SU-DHL-6 (cell line): ENCODE measurements around the gene VWA2.

ENCODE experiments used
- H2AFZ ChIP-seq: fragments of 200-600 bp; sonication (generic); 2 replicates; pipeline ENCODE4 v1.6.1; 2014; ENCODE audit warnings: low read depth, mild to moderate bottlenecking, moderate library complexity, mixed read lengths, antibody characterized with exemption, low read length; ENCODE audit not compliant: severe bottlenecking
- H3F3A ChIP-seq: fragments of 200-600 bp; shearing (Covaris generic); 2 replicates; pipeline ENCODE4 v1.6.0; 2016; ENCODE audit warnings: antibody characterized with exemption, mild to moderate bottlenecking; ENCODE audit not compliant: insufficient read depth
- H3K27ac ChIP-seq: fragments of 200-600 bp; sonication (generic); 2 replicates; pipeline ENCODE4 v1.5.1; 2016; ENCODE audit warnings: low read depth, mild to moderate bottlenecking, low read length, moderate library complexity, mixed read lengths
- H3K27me3 ChIP-seq: fragments of 200-600 bp; sonication (generic), shearing (Covaris generic); 2 replicates; pipeline ENCODE4 v1.6.0; 2014; ENCODE audit warnings: mild to moderate bottlenecking, low read length
- H3K36me3 ChIP-seq: fragments of 200-600 bp; sonication (generic); 2 replicates; pipeline ENCODE4 v1.6.1; 2014; ENCODE audit warnings: mild to moderate bottlenecking, low read length, mixed read lengths
- H3K4me2 ChIP-seq: fragments of 300-600, 200-600 bp; shearing (Covaris generic), sonication (generic); 2 replicates; pipeline ENCODE4 v1.6.0; 2014; ENCODE audit warnings: low read length, low read depth, mild to moderate bottlenecking; ENCODE audit not compliant: poor library complexity, severe bottlenecking
- H3K4me3 ChIP-seq: fragments of 200-600 bp; sonication (generic); 2 replicates; pipeline ENCODE4 v1.5.1; 2014; ENCODE audit warnings: antibody characterized with exemption, low read length, mild to moderate bottlenecking, mixed read lengths; ENCODE audit not compliant: insufficient read depth, poor library complexity, severe bottlenecking
- H3K79me2 ChIP-seq: fragments of 200-600 bp; sonication (generic); 2 replicates; pipeline ENCODE4 v1.6.1; 2014; ENCODE audit warnings: mild to moderate bottlenecking, low read length, moderate library complexity; ENCODE audit not compliant: insufficient read depth
- H3K9ac ChIP-seq: fragments of 200-600 bp; sonication (generic); 2 replicates; pipeline ENCODE4 v1.7.0; 2014; ENCODE audit warnings: mild to moderate bottlenecking, low read length
- H3K9me2 ChIP-seq: fragments of 200-600 bp; sonication (generic); replicated peaks from 2 replicates; pipeline ENCODE4 v1.6.1; 2014; ENCODE audit warnings: low read length; ENCODE audit not compliant: insufficient read depth
- H3K9me3 ChIP-seq: fragments of 200-600 bp; sonication (generic); 2 replicates; pipeline ENCODE4 v1.6.1; 2014; ENCODE audit warnings: low read length, mixed read lengths; ENCODE audit not compliant: insufficient read depth
- H4K20me1 ChIP-seq: fragments of 200-600 bp; sonication (generic); 2 replicates; pipeline ENCODE4 v1.6.1; 2014; ENCODE audit warnings: low read depth, mild to moderate bottlenecking, antibody characterized with exemption, low read length, moderate library complexity, mixed read lengths
- CTCF ChIP-seq: fragments of 200-600 bp; sonication (generic); IDR thresholded peaks from one replicate; pipeline ENCODE4 v1.5.1; 2017; ENCODE audit warnings: antibody characterized with exemption, mild to moderate bottlenecking, low read length, moderate library complexity; ENCODE audit not compliant: insufficient read depth, poor library complexity, severe bottlenecking
- EZH2phosphoT487 ChIP-seq: fragments of 200-600 bp; sonication (generic), shearing (Covaris generic); conservative IDR thresholded peaks from 2 replicates; pipeline ENCODE4 v1.6.1; 2018; ENCODE audit warnings: mild to moderate bottlenecking, antibody characterized with exemption, low read length, moderate library complexity, mixed read lengths

The VWA2 gene

GRCh38 chr10:114208351-114208750 is 30.7 kb upstream of the VWA2 start:
- Histone ChIP-seq H3K27ac (no peak overlapping the region), H3K9me3 (no peaks in the 10 kb centered on the region), H3F3A (no peaks in the 10 kb centered on the region), H3K9ac (no peak overlapping the region), H3K4me2 (no peak overlapping the region), H3K27me3 (peaks cover 5% of the 10 kb centered on the region; the same call in 1 of the 2 replicates), H3K36me3 (no peaks in the 10 kb centered on the region), H3K9me2 (no peaks in the 10 kb centered on the region), H2AFZ (no peak overlapping the region), H4K20me1 (no peaks in the 10 kb centered on the region), H3K79me2 (no peaks in the 10 kb centered on the region), H3K4me3 (no peak overlapping the region)
- TF ChIP-seq CTCF (no peak), EZH2phosphoT487 (no peak)

GRCh38 chr10:114212153-114212552 is 26.9 kb upstream of the VWA2 start:
- H3K9me3 ChIP-seq = no peaks in the 10 kb centered on the region

GRCh38 chr10:114215033-114215432 is 24.0 kb upstream of the VWA2 start:
- Histone ChIP-seq H3K27ac (no peak overlapping the region), H3F3A (no peaks in the 10 kb centered on the region), H3K79me2 (no peaks in the 10 kb centered on the region), H3K4me2 (no peak overlapping the region), H3K9me2 (no peaks in the 10 kb centered on the region), H4K20me1 (no peaks in the 10 kb centered on the region), H2AFZ (no peak overlapping the region), H3K36me3 (no peaks in the 10 kb centered on the region), H3K9ac (no peak overlapping the region), H3K9me3 (no peaks in the 10 kb centered on the region), H3K4me3 (no peak overlapping the region), H3K27me3 (0 out of 2 replicates have a peak, but pooled peaks cover 3% of the 10 kb centered on the region)
- TF ChIP-seq CTCF (no peak), EZH2phosphoT487 (no peak)

More at GRCh38 chr10:114212153-114212552, 26.9 kb upstream of the VWA2 start:
- Histone ChIP-seq H3K36me3 (no peaks in the 10 kb centered on the region), H3K9ac (no peak overlapping the region), H3K79me2 (no peaks in the 10 kb centered on the region), H3K9me2 (no peaks in the 10 kb centered on the region), H3K4me3 (no peak overlapping the region), H2AFZ (no peak overlapping the region), H3K4me2 (no peak overlapping the region), H3K27ac (no peak overlapping the region), H4K20me1 (no peaks in the 10 kb centered on the region), H3F3A (no peaks in the 10 kb centered on the region), H3K27me3 (peaks cover 6% of the 10 kb centered on the region; the same call in 1 of the 2 replicates)
- no peak for TF ChIP-seq CTCF
- TF ChIP-seq EZH2phosphoT487 = no peak
